Omental fat pad (tissue), 4 donors: ENCODE data around the gene CEP192. TPM values are rescaled to one million over a fixed set of nuclear protein-coding genes. Genes with fewer than 3 reads are reported as not detected.

ENCODE experiments used
- ATAC-seq: fragments of 150-250 bp; one replicate; pipeline ENCODE4 v1.9.1; 2016; ENCODE audit warnings: mild to moderate bottlenecking, moderate library complexity; ENCODE audit not compliant: low FRiP score
- DNase-seq: peaks from one replicate; pipeline ENCODE4 v3.0.0-alpha.2; 2019; ENCODE audit warnings: low spot score
- total RNA-seq, 4 donors: library from RNA; depleted of rRNA; stranded (reverse); fragments of >200 nt; gene quantifications; one replicate each; pipeline ENCODE4 v1.1.0, GENCODE V29; 2016
- TF ChIP-seq, protein P1 (sequence below), 3 donors: fragments of 450-650 bp; IDR thresholded peaks; one replicate each; pipeline ENCODE4 v1.5.1; 2016 to 2017; ENCODE audit warnings: antibody characterized with exemption in 3 of 3, mild to moderate bottlenecking in 3 of 3, moderate library complexity in 2 of 3

CEP192 gene
- total RNA-seq, 4 donors from 2014 or later: 13.3 to 29.6 (median 15.6) TPM

DNA sequence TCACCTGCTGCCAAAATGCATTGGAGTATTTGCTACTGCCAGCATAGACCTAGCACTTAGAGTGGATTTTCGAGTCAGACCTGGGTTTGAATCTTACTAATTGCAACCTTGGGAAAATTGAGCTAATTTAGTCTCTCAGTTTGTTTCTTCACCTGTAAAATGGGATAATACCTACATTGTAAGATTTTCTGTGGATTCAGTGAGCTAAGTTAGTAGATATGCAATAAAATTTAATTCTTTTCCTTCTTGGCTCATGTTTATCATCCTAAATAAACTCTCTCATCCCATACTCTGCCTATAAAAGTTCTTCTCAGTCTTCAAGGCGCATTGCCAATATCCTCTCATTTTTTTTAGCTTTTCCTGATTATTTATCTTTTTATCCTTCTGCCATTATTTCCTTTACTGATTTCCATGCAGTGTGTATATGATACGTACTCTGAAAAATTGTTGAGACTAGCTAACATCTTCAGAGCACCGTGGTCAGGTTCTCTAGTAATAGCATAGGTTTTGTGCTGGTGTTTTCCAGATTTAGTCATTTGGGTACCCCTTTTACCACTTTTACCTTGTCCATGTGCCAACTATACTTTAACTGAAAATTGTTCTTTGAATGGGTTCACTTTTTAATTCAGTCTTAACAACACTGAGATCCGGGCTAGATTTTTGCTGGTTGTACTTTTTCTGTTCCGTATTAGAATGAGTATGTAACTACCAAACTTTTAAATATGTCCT, 7.3 kb downstream of the CEP192 start:
- ATAC-seq (no peak), DNase-seq (no peak)
- TF ChIP-seq, protein P1, sequence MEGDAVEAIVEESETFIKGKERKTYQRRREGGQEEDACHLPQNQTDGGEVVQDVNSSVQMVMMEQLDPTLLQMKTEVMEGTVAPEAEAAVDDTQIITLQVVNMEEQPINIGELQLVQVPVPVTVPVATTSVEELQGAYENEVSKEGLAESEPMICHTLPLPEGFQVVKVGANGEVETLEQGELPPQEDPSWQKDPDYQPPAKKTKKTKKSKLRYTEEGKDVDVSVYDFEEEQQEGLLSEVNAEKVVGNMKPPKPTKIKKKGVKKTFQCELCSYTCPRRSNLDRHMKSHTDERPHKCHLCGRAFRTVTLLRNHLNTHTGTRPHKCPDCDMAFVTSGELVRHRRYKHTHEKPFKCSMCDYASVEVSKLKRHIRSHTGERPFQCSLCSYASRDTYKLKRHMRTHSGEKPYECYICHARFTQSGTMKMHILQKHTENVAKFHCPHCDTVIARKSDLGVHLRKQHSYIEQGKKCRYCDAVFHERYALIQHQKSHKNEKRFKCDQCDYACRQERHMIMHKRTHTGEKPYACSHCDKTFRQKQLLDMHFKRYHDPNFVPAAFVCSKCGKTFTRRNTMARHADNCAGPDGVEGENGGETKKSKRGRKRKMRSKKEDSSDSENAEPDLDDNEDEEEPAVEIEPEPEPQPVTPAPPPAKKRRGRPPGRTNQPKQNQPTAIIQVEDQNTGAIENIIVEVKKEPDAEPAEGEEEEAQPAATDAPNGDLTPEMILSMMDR (IDR thresholded peaks at IDR 0.05): no peak

DNA sequence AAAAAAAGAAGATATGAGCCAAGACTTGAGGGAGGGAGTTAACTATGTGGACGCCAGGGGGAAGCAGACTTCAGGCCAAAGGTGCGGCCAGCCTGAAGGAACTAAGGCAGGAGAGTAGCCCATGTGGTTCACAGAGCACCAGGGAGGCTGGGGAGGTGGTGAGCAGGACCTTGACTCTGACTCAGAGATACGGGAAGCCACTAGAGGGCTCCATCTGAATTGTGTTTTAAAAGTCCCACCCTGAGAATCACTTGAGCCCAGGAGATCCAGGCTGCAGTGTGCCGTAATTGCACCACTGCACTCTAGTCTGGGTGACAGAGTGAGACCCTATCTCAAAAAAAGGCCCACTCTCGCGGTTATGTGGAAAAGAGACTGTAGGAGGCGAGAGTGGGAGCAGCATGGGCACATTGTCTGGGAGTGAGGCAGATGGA, 12.3 kb downstream of the CEP192 start:
- ATAC-seq (no peak), DNase-seq (no peak)
- TF ChIP-seq, protein P1 (IDR thresholded peaks at IDR 0.05): no peak

DNA sequence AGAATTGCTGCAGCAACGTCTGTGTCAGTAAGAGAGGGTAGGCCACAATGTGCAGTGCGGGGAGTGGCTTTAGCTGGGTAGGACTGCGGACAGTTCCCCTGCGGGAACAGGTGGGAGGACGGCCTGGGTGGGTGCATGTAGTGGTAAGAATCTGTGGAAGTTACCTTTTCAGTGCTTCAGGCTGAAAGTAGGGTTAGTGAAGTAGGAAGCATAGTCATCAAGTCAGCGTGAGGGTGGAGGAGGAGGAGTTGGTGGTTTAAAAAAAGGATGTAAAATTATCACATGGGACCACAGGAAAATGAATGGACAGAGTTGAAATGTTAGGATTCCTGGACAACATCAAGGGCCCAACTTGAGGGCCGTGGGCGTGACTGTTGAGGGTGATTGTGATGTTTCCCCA, 13.2 kb downstream of the CEP192 start:
- TF ChIP-seq, protein P1 (IDR thresholded peaks at IDR 0.05): no peak
- no peak for DNase-seq
- no peak for ATAC-seq

DNA sequence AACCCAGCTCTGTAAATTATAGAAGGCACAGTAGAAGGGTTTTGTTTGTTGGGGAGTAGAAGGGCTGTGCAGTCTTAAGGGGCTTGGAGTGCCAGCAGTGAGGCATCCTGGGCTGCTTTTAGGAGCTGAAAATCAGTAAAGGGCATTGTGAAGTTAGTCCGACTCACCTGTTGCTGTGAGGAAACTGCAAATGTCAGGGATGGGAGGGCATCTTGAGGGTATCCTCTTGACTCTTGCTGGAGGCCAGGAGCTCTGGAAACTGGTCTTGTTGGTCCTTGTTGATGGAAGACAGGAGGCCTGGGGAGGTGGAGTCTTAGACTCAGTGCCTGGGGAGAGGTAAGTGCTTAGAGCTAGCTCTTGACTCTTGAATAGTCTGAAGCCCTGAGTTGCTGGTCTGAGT, 14.1 kb downstream of the CEP192 start:
- DNase-seq (no peak), ATAC-seq (no peak)

DNA sequence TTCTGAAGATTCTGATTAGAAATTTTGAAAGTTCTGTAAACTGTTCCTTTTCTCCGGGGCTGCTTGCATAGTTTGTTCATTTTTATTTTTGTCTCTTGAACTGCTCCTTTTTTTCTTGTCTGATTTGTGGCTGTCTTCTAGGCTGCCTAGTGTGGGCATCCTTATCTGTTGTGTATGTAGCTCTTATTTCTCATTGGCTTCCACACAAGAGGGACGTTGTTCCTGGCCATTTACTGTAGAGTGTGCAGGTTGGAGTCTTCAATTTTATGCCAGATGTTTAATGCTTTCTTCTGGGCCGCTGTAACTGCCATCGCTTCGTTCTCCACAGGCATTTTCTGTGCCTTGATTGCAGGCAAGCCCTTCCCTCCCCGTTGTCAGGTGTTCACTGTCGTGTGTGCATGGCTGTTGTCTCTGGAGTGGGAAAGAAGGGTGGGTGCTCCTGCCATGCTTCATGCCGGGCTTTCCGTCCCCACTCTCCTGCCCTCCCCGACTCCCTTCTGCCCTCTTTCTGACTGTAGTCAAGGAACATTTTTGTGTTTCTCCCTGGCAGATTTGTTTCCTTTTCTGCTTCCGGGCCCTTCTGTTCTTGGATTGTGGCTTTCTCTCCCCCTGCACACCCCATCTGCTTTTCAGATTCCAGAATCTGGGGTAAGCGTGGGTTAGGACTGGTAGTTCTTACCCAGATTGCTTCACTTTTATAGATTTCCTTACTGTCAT, 15.5 kb downstream of the CEP192 start:
- TF ChIP-seq, protein P1 (IDR thresholded peaks at IDR 0.05): no peak
- DNase-seq: no peak
- no peak for ATAC-seq

More for the DNA sequence above, 14.1 kb downstream of the CEP192 start:
- TF ChIP-seq, protein P1 (IDR thresholded peaks at IDR 0.05): no peak

DNA sequence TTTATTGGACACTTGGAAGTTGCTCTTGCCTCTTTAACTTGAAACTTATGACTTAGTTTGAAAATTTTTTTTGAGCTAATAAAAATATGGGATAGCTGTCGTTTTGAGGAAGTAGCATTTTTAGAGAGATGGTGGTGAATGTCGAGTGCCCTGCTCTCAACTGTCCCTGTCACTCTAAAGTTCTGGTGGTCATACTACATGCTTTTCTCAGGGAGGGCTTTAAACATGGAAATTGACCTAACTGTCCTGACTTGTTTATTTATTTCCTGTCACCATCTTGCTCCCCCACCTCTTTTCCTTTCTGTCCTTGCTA, 16.0 kb downstream of the CEP192 start:
- TF ChIP-seq, protein P1 (IDR thresholded peaks at IDR 0.05): no peak
- DNase-seq (no peak), ATAC-seq (no peak)

DNA sequence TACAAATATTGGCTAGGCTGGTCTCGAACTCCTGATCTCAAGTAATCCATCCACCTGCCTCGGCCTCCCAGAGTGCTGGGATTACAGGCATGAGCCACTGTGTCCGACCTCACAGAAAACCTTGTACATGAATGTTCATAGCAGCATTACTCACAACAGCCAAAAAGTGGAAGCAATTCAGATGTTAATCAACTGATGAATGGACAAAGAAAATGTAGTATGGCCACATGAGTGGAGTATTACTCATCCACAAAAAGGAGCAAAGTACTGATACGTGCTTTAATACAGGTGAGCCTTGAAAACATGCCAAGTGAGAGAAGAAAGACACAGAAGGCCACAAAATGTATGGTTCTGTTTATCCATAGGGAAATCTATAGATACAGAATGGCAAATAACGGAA, 20.6 kb downstream of the CEP192 start:
- no peak for DNase-seq
- TF ChIP-seq, protein P1 (IDR thresholded peaks at IDR 0.05): no peak
- ATAC-seq: no peak
